Suppressor macrophage treated with lipopolysaccharide for 1 hour (primary cell): Measurements from ENCODE around the gene MYOCOS.

ENCODE experiments used
- DNase-seq, 3 donors: peaks; one replicate each; pipeline ENCODE4 v3.0.0-alpha.2; 2020 to 2022

MYOCOS gene

DNA sequence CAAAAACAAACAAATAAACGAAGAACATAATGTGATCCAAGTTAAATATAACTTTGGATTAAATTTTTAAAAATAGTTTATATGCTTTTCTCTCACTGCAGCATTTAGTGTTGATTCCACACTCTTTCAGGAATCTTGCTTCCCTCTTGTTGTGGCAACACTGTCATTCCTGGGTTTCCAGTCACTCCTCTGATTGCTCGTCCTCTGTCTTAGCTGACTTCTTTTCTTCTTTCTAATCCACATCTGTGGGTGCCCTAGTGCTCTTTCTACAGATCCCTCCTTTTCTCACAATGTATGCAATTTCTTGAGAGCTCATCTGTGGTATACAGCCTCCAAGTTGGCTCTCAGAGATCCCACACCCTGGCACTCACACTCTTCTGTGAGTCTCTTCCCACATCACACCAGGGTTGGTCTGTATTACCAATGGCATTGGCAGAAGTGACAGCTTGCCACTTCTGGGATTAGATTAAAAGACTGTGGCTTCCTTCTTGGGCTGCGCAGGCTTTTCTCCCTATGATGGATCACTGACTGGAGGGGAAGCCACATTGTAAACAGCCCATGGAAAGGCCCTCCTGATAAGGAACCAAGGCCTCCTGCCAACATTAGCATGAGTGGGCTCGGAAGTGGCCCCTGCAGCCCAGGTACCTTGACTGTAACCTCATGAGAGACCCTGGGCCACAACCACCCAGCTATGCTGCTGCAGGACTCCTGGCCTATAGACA, 42.0 kb downstream of the MYOCOS start:
- no peak for DNase-seq

DNA sequence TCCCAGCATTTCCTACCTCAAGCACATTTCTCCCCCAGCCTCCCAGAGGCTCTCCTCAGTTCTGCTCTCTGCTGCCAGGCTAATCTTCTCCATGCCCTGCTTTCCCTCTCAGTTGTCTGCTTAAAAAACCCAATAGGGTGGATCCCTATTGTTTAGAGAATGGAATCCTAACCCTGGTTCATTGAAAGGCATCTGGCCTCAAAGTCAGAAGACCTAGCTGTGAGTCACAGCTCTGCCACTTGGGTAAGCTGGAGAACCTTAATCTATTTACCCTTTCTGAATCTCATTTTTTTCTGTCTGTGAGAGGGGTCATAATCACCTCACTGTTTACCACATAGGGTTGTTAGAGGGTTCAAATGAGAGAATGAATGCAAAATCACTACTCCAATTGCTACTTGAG, 42.9 kb downstream of the MYOCOS start:
- no peak for DNase-seq

DNA sequence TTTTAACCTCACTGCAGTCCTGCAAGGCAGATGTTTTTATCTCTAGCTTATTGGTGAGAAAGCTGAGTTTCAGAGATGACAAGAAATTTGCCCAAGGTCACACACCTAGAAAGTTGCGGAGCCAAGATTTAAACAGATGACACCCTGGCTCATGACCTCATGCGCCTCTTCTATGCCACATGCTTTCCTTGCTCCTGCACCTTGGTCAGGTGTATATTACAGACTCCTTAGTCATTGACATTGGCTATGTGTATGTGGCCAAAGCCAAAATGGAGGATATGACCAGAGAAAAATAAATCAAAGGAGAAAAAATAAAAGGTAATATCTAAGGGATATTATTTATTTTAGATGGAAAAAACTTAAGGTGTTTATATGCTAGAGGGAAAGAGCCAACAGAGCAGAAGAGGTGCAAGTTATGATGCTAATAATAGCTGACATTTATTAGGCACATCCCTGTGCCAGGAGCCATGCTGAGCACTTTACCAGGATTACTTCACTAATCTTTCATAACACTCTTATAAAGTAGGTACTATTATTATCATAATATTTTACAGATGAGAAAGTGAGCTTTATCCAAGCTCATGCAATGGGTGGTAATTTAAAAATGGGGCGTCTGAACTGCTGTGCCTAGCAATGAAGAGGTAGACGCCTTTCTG, 44.2 kb downstream of the MYOCOS start:
- DNase-seq, result no peak

DNA sequence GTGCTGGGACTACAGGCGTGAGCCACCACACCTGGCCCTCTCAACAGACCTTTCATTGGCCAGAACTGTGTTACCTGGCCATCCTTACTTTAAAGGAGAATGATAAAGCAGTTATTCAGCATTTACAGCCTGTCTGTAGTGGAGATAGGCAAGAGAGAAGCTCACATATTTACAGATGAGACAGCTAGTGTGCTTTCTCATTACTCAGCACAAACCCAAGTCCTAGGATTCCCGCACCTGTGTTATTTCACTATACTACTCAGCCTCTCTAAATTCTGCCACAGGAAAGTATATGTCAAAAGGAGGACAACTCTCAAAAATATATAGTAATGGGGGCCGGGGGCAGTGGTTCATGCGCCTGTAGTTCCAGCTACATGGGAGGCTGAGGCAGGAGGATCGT, 46.3 kb downstream of the MYOCOS start:
- DNase-seq, result no peak

DNA sequence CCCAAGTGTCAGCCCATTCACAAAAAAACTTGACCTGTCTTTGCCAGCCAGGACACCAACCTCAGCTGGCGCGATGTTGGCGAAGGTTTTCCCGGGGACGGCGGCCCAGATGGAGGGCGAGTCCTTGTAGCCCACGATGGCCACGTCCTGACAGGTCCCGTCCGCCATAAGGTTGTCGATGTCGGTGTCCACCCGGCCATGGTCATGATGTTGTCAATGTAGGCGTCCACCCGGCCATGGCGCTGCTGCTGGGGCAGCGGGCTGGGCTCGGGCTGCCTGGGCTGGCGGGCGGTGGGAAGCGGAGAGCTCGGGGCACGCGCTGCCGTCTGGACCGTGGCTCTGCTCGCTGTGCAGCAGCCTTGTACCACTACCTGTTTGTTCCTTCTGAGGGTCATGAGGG, 48.7 kb downstream of the MYOCOS start:
- DNase-seq, result no peak

DNA sequence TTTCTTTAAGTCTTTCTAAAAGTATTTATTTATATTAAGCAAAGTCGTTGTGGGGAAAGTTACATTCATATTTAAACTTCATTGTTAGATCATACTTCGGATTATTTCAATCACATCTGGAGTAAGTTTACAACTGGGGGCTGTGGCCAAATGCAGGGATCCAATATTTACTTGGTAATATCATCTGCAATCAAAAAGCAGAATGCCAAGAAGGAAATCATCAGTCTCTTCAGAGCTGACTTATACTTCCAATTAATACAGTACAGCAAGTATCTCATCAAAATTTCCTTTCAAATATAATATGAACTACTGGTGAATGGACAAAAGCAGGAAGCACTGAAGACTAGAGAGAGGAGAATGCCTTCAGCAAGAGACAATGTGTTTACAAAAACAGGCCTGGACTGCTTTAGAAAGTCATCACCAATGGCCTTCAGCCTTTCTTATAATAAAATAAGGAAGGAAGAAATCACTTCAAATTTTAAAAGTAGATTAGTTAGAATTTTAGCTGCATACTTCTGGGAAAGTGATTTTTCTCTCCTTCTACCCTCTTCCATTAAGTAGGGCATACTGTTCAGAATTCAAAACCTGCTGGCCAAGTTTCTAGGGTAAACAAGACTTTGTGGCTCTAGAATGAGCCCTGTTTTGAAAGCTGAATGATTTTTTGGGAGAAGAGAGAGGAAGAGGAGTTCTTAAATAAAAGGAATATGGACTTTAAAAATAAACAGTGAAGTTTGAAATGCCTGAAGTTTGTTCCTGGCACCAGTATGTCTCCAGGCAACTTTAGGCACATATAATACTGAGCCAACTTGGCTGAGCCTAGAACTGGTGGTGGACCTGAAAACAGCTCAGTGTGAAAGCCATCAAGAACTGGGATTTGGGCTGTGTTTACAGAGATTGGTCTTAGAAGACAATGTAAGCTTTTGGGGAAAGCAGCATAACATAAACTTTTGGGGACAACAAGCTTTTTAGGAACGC, 52.7 kb downstream of the MYOCOS start:
- DNase-seq, result no peak
